Activated CD4-positive, alpha-beta T cell treated with anti-CD3 and anti-CD28 coated beads, Interleukin-2, amount 10 ng/mL, durations not matched to agents 24 days and 14 days (primary cell): ENCODE measurements around the gene PANK2. TPM values are rescaled to one million over a fixed set of nuclear protein-coding genes. Genes with fewer than 3 reads are reported as not detected.
"Not testable (repeated sequence)": the region's sequence is repeated elsewhere in the genome, so short reads cannot be mapped to it uniquely, and the experiment has no call there.

ENCODE experiments used
- DNase-seq: peaks from one replicate; pipeline ENCODE4 v3.0.0; 2022
- H3K27ac Mint-ChIP-seq: one replicate; pipeline ENCODE4 v1.8.0; 2022; ENCODE audit warnings: mild to moderate bottlenecking, mixed read lengths
- H3K27me3 Mint-ChIP-seq: one replicate; pipeline ENCODE4 v1.8.0; 2022; ENCODE audit warnings: mixed read lengths
- H3K36me3 Mint-ChIP-seq: one replicate; pipeline ENCODE4 v1.8.0; 2022; ENCODE audit warnings: low read depth, mild to moderate bottlenecking, mixed read lengths
- H3K4me1 Mint-ChIP-seq: one replicate; pipeline ENCODE4 v1.8.0; 2021; ENCODE audit warnings: mixed read lengths
- H3K4me3 Mint-ChIP-seq: one replicate; pipeline ENCODE4 v1.8.0; 2022; ENCODE audit warnings: mild to moderate bottlenecking, moderate library complexity, mixed read lengths
- H3K9me3 Mint-ChIP-seq: one replicate; pipeline ENCODE4 v1.8.0; 2021; ENCODE audit warnings: mixed read lengths
- intact Hi-C: fragments of 100-400 bp; cut with micrococcal nuclease; formaldehyde crosslinking; loops from one replicate; pipeline ENCODE4 v1.15.1; 2023
- total RNA-seq: library from RNA; stranded (reverse); gene quantifications from 2 replicates; pipeline ENCODE4 v1.2.3, GENCODE V29; 2022

Gene PANK2
- total RNA-seq, 1 donor from 2014 or later: 45.4 TPM

- Mint-ChIP-seq H3K4me3 (no peak overlapping the region), H3K27me3 (no peaks in the 10 kb centered on the region), H3K4me1 (peaks cover 4% of the 10 kb centered on the region), H3K9me3 (no peaks in the 10 kb centered on the region), H3K27ac (no peak overlapping the region), H3K36me3 (peaks cover 29% of the 10 kb centered on the region)
- no peak for DNase-seq
- intact Hi-C loops: no loop called here
Measured at GRCh38 chr20:3876676-3877075, 12.5 kb upstream of the PANK2 start.

GRCh38 chr20:3878921-3879274, 10.3 kb upstream of the PANK2 start:
- intact Hi-C loops, DNase-seq, H3K9me3 Mint-ChIP-seq, H3K27ac Mint-ChIP-seq, H3K4me3 Mint-ChIP-seq, H3K27me3 Mint-ChIP-seq, H3K4me1 Mint-ChIP-seq: not testable (repeated sequence)
- peaks cover 21% of the 10 kb centered on the region for H3K36me3 Mint-ChIP-seq

- Mint-ChIP-seq H3K4me1 (peaks cover 21% of the 10 kb centered on the region), H3K4me3 (no peak overlapping the region), H3K27ac (no peak overlapping the region), H3K27me3 (no peaks in the 10 kb centered on the region), H3K9me3 (no peaks in the 10 kb centered on the region), H3K36me3 (peaks cover 32% of the 10 kb centered on the region)
- intact Hi-C loops: loop anchor here (5.0 kb wide), 1 partner anchor 37 kb away; no protein-coding TSS in a partner anchor
- DNase-seq: no peak
Measured at GRCh38 chr20:3885715-3886114, 3.5 kb upstream of the PANK2 start.

- H3K9me3 Mint-ChIP-seq: no peaks in the 10 kb centered on the region
- peaks cover 43% of the 10 kb centered on the region for H3K36me3 Mint-ChIP-seq
- H3K27ac Mint-ChIP-seq: peak overlapping the region; percentile 96
- no peaks in the 10 kb centered on the region for H3K27me3 Mint-ChIP-seq
- H3K4me1 Mint-ChIP-seq: peaks cover 39% of the 10 kb centered on the region
- H3K4me3 Mint-ChIP-seq: peak overlapping the region; percentile 93
- intact Hi-C loops: loop anchor here (2.0 to 5.0 kb wide), 3 partner anchors 34 to 195 kb away; partner anchors contain the start of gene CENPB
- DNase-seq: no peak
Measured at GRCh38 chr20:3887876-3888620, 1.1 kb upstream of the PANK2 start.

DNA sequence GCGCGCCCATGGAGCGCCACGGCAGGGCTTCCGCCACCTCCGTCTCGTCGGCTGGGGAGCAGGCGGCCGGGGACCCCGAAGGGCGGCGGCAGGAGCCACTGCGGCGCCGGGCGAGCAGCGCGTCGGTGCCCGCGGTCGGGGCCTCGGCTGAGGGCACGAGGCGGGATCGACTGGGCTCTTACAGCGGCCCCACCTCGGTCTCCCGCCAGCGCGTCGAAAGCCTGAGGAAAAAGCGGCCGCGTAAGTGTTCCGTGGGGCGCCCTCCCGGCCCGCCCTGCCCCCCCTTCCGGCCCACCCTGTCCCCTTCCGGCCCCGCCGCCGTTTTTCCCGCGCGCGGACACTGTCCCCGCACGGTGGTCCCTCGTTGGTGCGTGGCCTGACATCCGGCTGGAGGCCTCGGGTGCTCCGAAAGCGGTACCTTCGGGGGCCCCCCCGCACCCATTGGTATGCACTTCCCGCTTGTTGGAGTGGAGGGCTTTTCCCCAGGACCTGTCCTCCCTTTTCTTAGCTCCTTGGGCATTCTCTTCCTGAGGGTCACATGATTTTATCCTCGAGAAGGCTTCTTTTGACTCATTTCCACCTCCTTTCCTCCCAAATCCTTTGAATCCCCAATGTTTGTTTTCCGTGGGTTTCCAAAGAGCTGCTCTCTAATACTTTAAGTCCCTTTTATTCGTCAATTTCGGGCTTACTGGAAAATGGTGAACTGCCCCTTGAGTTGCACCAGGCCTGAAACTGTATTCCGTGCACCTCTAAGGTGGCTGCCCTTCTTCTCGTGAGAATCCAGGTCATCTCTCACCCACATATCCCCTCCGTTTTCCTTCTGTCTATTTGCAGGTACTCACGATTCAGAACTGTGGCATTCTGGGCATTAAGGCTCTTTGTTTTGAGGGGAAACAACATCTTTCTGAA, 556 bp downstream of the PANK2 start:
- intact Hi-C loops: loop anchor here (1.0 to 5.0 kb wide), 6 partner anchors 18 to 193 kb away; partner anchors contain the start of genes AP5S1, CENPB and RNF24
- H3K27ac Mint-ChIP-seq: peak overlapping the region; percentile 99
- H3K9me3 Mint-ChIP-seq: no peaks in the 10 kb centered on the region
- H3K4me1 Mint-ChIP-seq: peaks cover 46% of the 10 kb centered on the region
- H3K36me3 Mint-ChIP-seq: peaks cover 47% of the 10 kb centered on the region
- peak overlapping the region; percentile 100 for H3K4me3 Mint-ChIP-seq
- no peaks in the 10 kb centered on the region for H3K27me3 Mint-ChIP-seq
- DNase-seq: peak; percentile 83

- peaks cover 46% of the 10 kb centered on the region for H3K36me3 Mint-ChIP-seq
- no peaks in the 10 kb centered on the region for H3K27me3 Mint-ChIP-seq
- peaks cover 48% of the 10 kb centered on the region for H3K4me1 Mint-ChIP-seq
- no peak for DNase-seq
- intact Hi-C loops: no loop called here
- H3K27ac Mint-ChIP-seq: peak overlapping the region; percentile 99
- no peaks in the 10 kb centered on the region for H3K9me3 Mint-ChIP-seq
- peak overlapping the region; percentile 100 for H3K4me3 Mint-ChIP-seq
Measured at GRCh38 chr20:3890398-3890751, 1.2 kb downstream of the PANK2 start.

GRCh38 chr20:3890999-3891929, 2.1 kb downstream of the PANK2 start:
- H3K4me3 Mint-ChIP-seq: peak overlapping the region; percentile 100
- DNase-seq: no peak
- H3K27ac Mint-ChIP-seq: peak overlapping the region; percentile 99
- no peaks in the 10 kb centered on the region for H3K27me3 Mint-ChIP-seq
- H3K4me1 Mint-ChIP-seq: peaks cover 52% of the 10 kb centered on the region
- intact Hi-C loops: no loop called here
- peaks cover 42% of the 10 kb centered on the region for H3K36me3 Mint-ChIP-seq
- H3K9me3 Mint-ChIP-seq: no peaks in the 10 kb centered on the region

GRCh38 chr20:3894796-3895195, 5.6 kb downstream of the PANK2 start:
- H3K27ac Mint-ChIP-seq: no peak overlapping the region
- H3K36me3 Mint-ChIP-seq: peaks cover 43% of the 10 kb centered on the region
- DNase-seq: no peak
- no peak overlapping the region for H3K4me3 Mint-ChIP-seq
- intact Hi-C loops: no loop called here
- H3K27me3 Mint-ChIP-seq: no peaks in the 10 kb centered on the region
- H3K4me1 Mint-ChIP-seq: peaks cover 55% of the 10 kb centered on the region
- H3K9me3 Mint-ChIP-seq: no peaks in the 10 kb centered on the region

DNA sequence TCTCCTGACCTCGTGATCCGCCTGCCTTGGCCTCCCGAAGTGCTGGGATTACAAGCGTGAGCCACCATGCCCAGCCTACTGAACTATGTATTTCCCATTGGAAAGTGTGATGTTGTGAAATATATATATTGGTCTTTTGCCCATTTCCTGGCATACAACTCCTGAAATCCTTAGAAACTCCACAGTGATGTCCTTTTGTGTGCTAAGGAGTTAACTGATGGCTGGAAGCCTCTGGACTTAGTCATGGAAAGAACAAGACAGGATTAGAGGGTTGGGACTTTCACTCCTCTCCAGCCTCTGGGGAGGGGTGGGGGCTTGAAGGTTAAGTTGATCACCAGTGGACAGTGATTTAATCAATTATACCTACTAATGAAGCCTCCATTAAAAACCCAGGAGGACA, 7.1 kb downstream of the PANK2 start:
- no peak for DNase-seq
- Mint-ChIP-seq H3K27me3 (no peaks in the 10 kb centered on the region), H3K4me3 (no peak overlapping the region), H3K27ac (no peak overlapping the region), H3K9me3 (no peaks in the 10 kb centered on the region), H3K4me1 (peaks cover 53% of the 10 kb centered on the region), H3K36me3 (peaks cover 29% of the 10 kb centered on the region)
- intact Hi-C loops: no loop called here

DNA sequence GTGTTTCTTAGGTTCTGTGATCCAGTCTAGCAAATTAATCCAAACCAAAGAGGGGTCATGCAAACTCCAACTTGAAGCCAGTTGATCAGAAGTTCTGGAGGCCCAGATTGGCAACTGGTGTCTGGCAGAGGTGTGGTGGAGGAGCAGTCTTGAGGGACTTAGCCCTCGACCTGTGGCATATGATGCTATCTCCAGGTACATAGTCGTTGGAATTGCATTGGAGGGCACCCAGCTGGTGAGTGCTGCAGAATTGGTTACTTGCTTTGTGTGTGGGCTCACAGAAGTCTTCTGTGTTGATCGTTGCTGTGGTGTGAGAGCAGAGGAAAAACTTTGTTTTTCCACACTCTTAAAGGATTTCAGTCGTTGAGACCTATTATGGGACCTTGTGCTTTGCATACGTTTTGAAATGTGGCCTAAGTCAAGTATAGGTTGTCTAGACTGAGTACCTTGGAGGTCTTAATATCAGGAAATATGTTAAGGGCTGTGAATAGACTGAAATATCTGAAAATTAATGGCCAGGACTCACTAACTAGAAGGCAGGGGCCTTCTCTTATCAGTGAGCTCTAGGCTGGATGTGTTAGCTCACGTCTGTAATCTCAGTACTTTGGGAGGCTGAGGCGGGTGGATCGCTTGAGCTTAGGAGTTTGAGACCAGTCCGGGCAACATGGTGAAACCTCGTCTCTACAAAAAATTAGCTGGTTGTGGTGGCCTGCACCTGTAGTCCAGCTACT, 7.8 kb downstream of the PANK2 start:
- Mint-ChIP-seq H3K36me3 (peaks cover 22% of the 10 kb centered on the region), H3K27ac (peak overlapping the region; percentile 54), H3K27me3 (no peaks in the 10 kb centered on the region), H3K9me3 (no peaks in the 10 kb centered on the region), H3K4me3 (no peak overlapping the region), H3K4me1 (peaks cover 54% of the 10 kb centered on the region)
- no peak for DNase-seq
- intact Hi-C loops: no loop called here

DNA sequence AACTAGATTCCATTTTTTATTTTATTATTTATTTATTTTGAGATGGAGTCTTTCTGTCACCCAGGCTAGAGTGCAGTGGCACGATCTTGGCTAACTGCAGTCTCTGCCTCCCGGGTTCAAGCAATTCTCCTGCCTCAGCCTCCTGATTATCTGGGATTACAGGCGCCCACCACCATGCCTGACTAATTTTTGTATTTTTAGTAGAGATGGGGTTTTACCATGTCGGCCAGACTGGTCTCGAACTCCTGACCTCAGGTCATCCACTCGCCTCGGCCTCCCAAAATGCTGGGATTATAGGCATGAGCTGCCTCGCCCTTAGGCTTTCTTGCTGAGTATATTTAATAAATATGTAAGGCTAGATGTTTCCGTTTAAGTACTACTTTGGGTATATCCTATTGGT, 9.0 kb downstream of the PANK2 start:
- H3K9me3 Mint-ChIP-seq, intact Hi-C loops, DNase-seq, H3K27me3 Mint-ChIP-seq, H3K4me3 Mint-ChIP-seq, H3K27ac Mint-ChIP-seq: not testable (repeated sequence)
- peaks cover 14% of the 10 kb centered on the region for H3K36me3 Mint-ChIP-seq
- H3K4me1 Mint-ChIP-seq: peaks cover 53% of the 10 kb centered on the region

DNA sequence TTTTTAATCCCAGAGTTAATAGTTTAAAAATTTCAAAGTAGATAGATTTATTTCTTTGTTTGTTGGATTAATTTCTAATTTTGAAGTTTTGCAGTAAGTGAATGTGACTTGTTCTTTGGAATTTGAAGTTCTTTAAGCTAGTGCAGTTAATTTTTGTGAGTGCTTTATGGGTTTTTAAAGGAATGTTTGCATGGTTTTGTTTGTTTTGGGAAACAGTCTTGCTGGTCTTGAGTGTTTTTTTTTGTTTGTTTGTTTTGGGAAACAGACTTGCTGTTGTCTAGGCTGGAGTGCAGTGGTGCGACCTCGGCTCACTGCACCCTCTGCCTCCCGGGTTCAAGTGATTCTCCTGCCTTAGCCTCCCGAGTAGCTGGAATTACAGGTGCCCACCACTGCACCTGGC, 9.5 kb downstream of the PANK2 start:
- no peak overlapping the region for H3K27ac Mint-ChIP-seq
- peaks cover 49% of the 10 kb centered on the region for H3K4me1 Mint-ChIP-seq
- H3K36me3 Mint-ChIP-seq: peaks cover 11% of the 10 kb centered on the region
- no peaks in the 10 kb centered on the region for H3K9me3 Mint-ChIP-seq
- no peak for DNase-seq
- no peak overlapping the region for H3K4me3 Mint-ChIP-seq
- H3K27me3 Mint-ChIP-seq: no peaks in the 10 kb centered on the region
- intact Hi-C loops: no loop called here

GRCh38 chr20:3900187-3900604, 11.0 kb downstream of the PANK2 start:
- intact Hi-C loops: no loop called here
- no peak overlapping the region for H3K4me3 Mint-ChIP-seq
- DNase-seq: no peak
- H3K36me3 Mint-ChIP-seq: peaks cover 8% of the 10 kb centered on the region
- H3K4me1 Mint-ChIP-seq: peaks cover 52% of the 10 kb centered on the region
- peak overlapping the region; percentile 80 for H3K27ac Mint-ChIP-seq
- H3K9me3 Mint-ChIP-seq: no peaks in the 10 kb centered on the region
- no peaks in the 10 kb centered on the region for H3K27me3 Mint-ChIP-seq
